ENCODE data around the gene TMEM225B.
"Not testable (repeated sequence)": the region's sequence is repeated elsewhere in the genome, so short reads cannot be mapped to it uniquely, and the experiment has no call there.

Gene TMEM225B

GRCh38 chr7:99654626-99655025, 56.6 kb downstream of the TMEM225B start:
- DNase-seq (ENCODE audit: low read depth), result not testable (repeated sequence)

- DNase-seq (ENCODE audit: low read depth), result not testable (repeated sequence)
Measured at GRCh38 chr7:99657879-99658278, 59.8 kb downstream of the TMEM225B start.
